HEK293 (cell line): ENCODE results near the gene PEX14.

Experiments
- CTCF ChIA-PET: fragments of 350-600 bp; formaldehyde crosslinking; extraction: SDS; loops from one replicate; lab custom pipeline; 2021; ENCODE audit warnings: antibody characterized with exemption; lab: Yijun Ruan, JAX
- POLR2A ChIA-PET: fragments of 300-600 bp; formaldehyde crosslinking; extraction: SDS; loops from one replicate; lab custom pipeline; 2020; ENCODE audit warnings: antibody characterized with exemption, inconsistent platforms; lab: Yijun Ruan, JAX
- H3K27ac ChIP-seq: fragments of 200-500 bp; sonication (Bioruptor generic); 2 replicates; pipeline ENCODE4 v1.5.1; 2014; ENCODE audit warnings: low read depth, low read length, control low read depth, inconsistent platforms; ENCODE audit errors: extremely low read depth
- H3K36me3 ChIP-seq, 2 experiments: fragments of 200-500 bp in 1 of 2; sonication (Bioruptor generic) in 1 of 2; 1 replicate in 1 of 2; 2 replicates in 1 of 2; pipeline ENCODE4 v1.5.1; 2014 to 2017; ENCODE audit warnings: inconsistent platforms in 2 of 2, low read length in 2 of 2; ENCODE audit not compliant: control insufficient read depth in 2 of 2, insufficient read depth in 1 of 2
- H3K4me1 ChIP-seq: fragments of 200-500 bp; sonication (Bioruptor generic); 2 replicates; pipeline ENCODE4 v1.5.1; 2014; ENCODE audit warnings: mild to moderate bottlenecking, low read length, inconsistent platforms; ENCODE audit not compliant: control insufficient read depth, insufficient read depth
- H3K4me3 ChIP-seq: 2 replicates; pipeline ENCODE4 v1.5.1; 2011; ENCODE audit warnings: low read depth, mild to moderate bottlenecking, control low read depth, low read length, moderate library complexity
- H3K9me3 ChIP-seq: fragments of 200-500 bp; sonication (Bioruptor generic); 2 replicates; pipeline ENCODE4 v1.5.1; 2014; ENCODE audit warnings: low read depth, low read length, inconsistent platforms; ENCODE audit not compliant: control insufficient read depth, insufficient read depth
- BCL11B ChIP-seq: fragments of 450-650 bp; formaldehyde crosslinking; IDR thresholded peaks from 2 replicates; pipeline ENCODE4 v1.5.1; 2016; ENCODE audit warnings: low read depth, missing biosample characterization, missing genetic modification characterization
- EGR2 ChIP-seq: fragments of 450-650 bp; formaldehyde crosslinking; IDR thresholded peaks from 2 replicates; pipeline ENCODE4 v1.5.1; 2016; ENCODE audit warnings: low read depth, missing biosample characterization, missing genetic modification characterization
- KLF10 ChIP-seq: fragments of 450-650 bp; IDR thresholded peaks from 2 replicates; pipeline ENCODE4 v1.5.1; 2018; ENCODE audit warnings: missing biosample characterization, mild to moderate bottlenecking, missing genetic modification characterization
- PRDM1 ChIP-seq: fragments of 450-650 bp; formaldehyde crosslinking; IDR thresholded peaks from 2 replicates; pipeline ENCODE4; 2016; ENCODE audit warnings: missing biosample characterization, missing genetic modification characterization
- ZBTB17 ChIP-seq: fragments of 450-650 bp; formaldehyde crosslinking; IDR thresholded peaks from 2 replicates; pipeline ENCODE4 v1.5.1; 2016; ENCODE audit warnings: missing biosample characterization, missing genetic modification characterization
- ZBTB20 ChIP-seq: fragments of 450-650 bp; formaldehyde crosslinking; IDR thresholded peaks from 2 replicates; pipeline ENCODE4 v1.5.1; 2016; ENCODE audit warnings: missing biosample characterization, missing genetic modification characterization
- ZBTB48 ChIP-seq: fragments of 450-650 bp; formaldehyde crosslinking; IDR thresholded peaks from 2 replicates; pipeline ENCODE4 v1.5.1; 2016; ENCODE audit warnings: missing biosample characterization, missing genetic modification characterization
- ZBTB8A ChIP-seq: fragments of 450-650 bp; formaldehyde crosslinking; IDR thresholded peaks from 2 replicates; pipeline ENCODE4 v1.5.1; 2016; ENCODE audit warnings: missing biosample characterization, missing genetic modification characterization
- ZNF114 ChIP-seq: fragments of 450-650 bp; formaldehyde crosslinking; IDR thresholded peaks from 2 replicates; pipeline ENCODE4 v1.5.0; 2017; ENCODE audit warnings: missing biosample characterization, missing genetic modification characterization
- ZNF138 ChIP-seq: fragments of 450-650 bp; formaldehyde crosslinking; IDR thresholded peaks from 2 replicates; pipeline ENCODE4 v1.5.1; 2016; ENCODE audit warnings: missing biosample characterization, missing genetic modification characterization, borderline replicate concordance
- ZNF211 ChIP-seq: fragments of 450-650 bp; formaldehyde crosslinking; IDR thresholded peaks from 2 replicates; pipeline ENCODE4 v1.5.1; 2016; ENCODE audit warnings: low read depth, missing biosample characterization, missing genetic modification characterization
- ZNF274 ChIP-seq, 2 experiments: fragments of 200-500 bp in 1 of 2; fragments of 450-650 bp in 1 of 2; sonication (Bioruptor generic) in 1 of 2; formaldehyde crosslinking in 1 of 2; IDR thresholded peaks; 2 replicates each; pipeline versions ENCODE4 v1.5.1 to v1.6.1; 2014 to 2016; ENCODE audit warnings: borderline replicate concordance in 1 of 2, inconsistent platforms in 1 of 2, low read length in 1 of 2, missing biosample characterization in 1 of 2, missing genetic modification characterization in 1 of 2
- ZNF350 ChIP-seq: fragments of 450-650 bp; formaldehyde crosslinking; IDR thresholded peaks from 2 replicates; pipeline ENCODE4 v1.5.0; 2017; ENCODE audit warnings: missing biosample characterization, mild to moderate bottlenecking, missing genetic modification characterization
- ZNF433 ChIP-seq: fragments of 450-650 bp; formaldehyde crosslinking; IDR thresholded peaks from 2 replicates; pipeline ENCODE4 v1.5.1; 2016; ENCODE audit warnings: missing biosample characterization, missing genetic modification characterization, low read depth
- ZNF529 ChIP-seq: fragments of 450-650 bp; formaldehyde crosslinking; IDR thresholded peaks from 2 replicates; pipeline ENCODE4 v1.5.1; 2017; ENCODE audit warnings: missing genetic modification characterization, missing biosample characterization; ENCODE audit not compliant: insufficient replicate concordance
- ZNF544 ChIP-seq: fragments of 450-650 bp; formaldehyde crosslinking; IDR thresholded peaks from 2 replicates; pipeline ENCODE4 v1.5.0; 2017; ENCODE audit warnings: missing biosample characterization, missing genetic modification characterization
- ZNF600 ChIP-seq: fragments of 450-650 bp; formaldehyde crosslinking; IDR thresholded peaks from 2 replicates; pipeline ENCODE4 v1.5.1; 2016; ENCODE audit warnings: missing biosample characterization, missing genetic modification characterization
- ZNF658 ChIP-seq: fragments of 450-650 bp; formaldehyde crosslinking; IDR thresholded peaks from 2 replicates; pipeline ENCODE4; 2016; ENCODE audit warnings: missing biosample characterization, missing genetic modification characterization
- ZNF830 ChIP-seq: fragments of 450-650 bp; IDR thresholded peaks from 2 replicates; pipeline ENCODE4 v1.5.0; 2018; ENCODE audit warnings: missing biosample characterization, missing genetic modification characterization, low read depth, mild to moderate bottlenecking, moderate library complexity
- ZSCAN16 ChIP-seq: fragments of 450-650 bp; formaldehyde crosslinking; IDR thresholded peaks from 2 replicates; pipeline ENCODE4 v1.5.1; 2016; ENCODE audit warnings: missing biosample characterization, missing genetic modification characterization
- TF ChIP-seq, protein P1 (sequence below): fragments of 450-650 bp; IDR thresholded peaks from 2 replicates; pipeline ENCODE4 v1.5.1; 2018; ENCODE audit warnings: missing biosample characterization, missing genetic modification characterization
- TF ChIP-seq, protein P2 (sequence below): fragments of 450-650 bp; formaldehyde crosslinking; IDR thresholded peaks from 2 replicates; pipeline ENCODE4 v1.5.1; 2017; ENCODE audit warnings: missing biosample characterization, missing genetic modification characterization
- TF ChIP-seq, protein P3 (sequence below): fragments of 450-650 bp; formaldehyde crosslinking; IDR thresholded peaks from 2 replicates; pipeline ENCODE4 v1.5.1; 2017; ENCODE audit warnings: missing biosample characterization, mild to moderate bottlenecking, missing genetic modification characterization, moderate library complexity
- TF ChIP-seq, protein P4 (sequence below): fragments of 450-650 bp; formaldehyde crosslinking; IDR thresholded peaks from 2 replicates; pipeline ENCODE4 v1.5.1; 2016; ENCODE audit warnings: missing biosample characterization, missing genetic modification characterization

The PEX14 gene

DNA sequence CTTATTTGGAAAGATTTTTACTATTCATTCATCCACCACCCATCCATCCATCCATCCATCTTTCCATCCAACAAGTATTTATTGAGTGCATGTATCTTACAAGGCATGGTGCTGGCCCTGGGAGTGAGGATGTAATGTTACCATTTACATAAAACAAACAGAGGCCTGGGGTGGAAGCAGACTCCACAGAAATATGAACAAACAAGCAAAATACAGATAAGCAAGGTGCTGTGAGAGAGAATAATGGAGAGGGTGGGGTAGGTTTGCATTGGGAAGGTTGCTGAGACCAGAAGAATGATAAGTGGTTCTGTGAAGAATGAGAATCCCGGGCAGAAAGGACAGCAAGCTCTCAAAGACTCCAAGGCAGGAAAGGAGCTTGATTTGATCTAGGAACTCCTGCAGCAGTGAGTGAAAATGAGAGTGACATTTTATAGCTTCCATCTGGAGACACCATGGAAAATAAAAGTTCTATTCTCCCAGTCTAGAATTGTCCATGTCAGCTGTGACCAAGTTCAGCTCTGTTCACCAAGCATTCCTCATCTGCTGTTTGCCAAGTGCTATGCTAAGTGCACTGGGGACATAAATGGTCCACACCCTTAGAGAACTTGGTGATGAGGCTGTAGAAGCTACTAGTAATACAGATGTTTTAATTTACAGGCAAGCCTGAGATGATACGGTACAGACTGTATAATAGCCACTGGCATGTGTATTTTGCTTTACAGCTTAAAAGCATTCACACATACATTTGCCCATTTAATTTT lies 75.3 kb downstream of the PEX14 start:
- H3K36me3 ChIP-seq = no peaks in the 10 kb centered on the region
- H3K9me3 ChIP-seq = no peaks in the 10 kb centered on the region
- peaks cover 5% of the 10 kb centered on the region; the same call in 1 of the 2 replicates for H3K4me1 ChIP-seq
- CTCF ChIA-PET = interaction anchor here (0.9 kb wide), 1 partner anchor 158 kb away, joined by 3 read pairs; no protein-coding TSS in a partner anchor
- TF ChIP-seq, protein P1, sequence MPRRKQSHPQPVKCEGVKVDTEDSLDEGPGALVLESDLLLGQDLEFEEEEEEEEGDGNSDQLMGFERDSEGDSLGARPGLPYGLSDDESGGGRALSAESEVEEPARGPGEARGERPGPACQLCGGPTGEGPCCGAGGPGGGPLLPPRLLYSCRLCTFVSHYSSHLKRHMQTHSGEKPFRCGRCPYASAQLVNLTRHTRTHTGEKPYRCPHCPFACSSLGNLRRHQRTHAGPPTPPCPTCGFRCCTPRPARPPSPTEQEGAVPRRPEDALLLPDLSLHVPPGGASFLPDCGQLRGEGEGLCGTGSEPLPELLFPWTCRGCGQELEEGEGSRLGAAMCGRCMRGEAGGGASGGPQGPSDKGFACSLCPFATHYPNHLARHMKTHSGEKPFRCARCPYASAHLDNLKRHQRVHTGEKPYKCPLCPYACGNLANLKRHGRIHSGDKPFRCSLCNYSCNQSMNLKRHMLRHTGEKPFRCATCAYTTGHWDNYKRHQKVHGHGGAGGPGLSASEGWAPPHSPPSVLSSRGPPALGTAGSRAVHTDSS (tag by site-specific recombination) = no peak
- peak; percentile 72 for TF ChIP-seq ZBTB20 (tag by site-specific recombination)
- TF ChIP-seq ZNF350 (tag by site-specific recombination) = no peak
- TF ChIP-seq ZNF433 = no peak
- peak; percentile 62; the same call in 1 of the 2 replicates for TF ChIP-seq PRDM1 (tag by site-specific recombination)
- no peak for TF ChIP-seq ZNF114
- TF ChIP-seq, protein P2, sequence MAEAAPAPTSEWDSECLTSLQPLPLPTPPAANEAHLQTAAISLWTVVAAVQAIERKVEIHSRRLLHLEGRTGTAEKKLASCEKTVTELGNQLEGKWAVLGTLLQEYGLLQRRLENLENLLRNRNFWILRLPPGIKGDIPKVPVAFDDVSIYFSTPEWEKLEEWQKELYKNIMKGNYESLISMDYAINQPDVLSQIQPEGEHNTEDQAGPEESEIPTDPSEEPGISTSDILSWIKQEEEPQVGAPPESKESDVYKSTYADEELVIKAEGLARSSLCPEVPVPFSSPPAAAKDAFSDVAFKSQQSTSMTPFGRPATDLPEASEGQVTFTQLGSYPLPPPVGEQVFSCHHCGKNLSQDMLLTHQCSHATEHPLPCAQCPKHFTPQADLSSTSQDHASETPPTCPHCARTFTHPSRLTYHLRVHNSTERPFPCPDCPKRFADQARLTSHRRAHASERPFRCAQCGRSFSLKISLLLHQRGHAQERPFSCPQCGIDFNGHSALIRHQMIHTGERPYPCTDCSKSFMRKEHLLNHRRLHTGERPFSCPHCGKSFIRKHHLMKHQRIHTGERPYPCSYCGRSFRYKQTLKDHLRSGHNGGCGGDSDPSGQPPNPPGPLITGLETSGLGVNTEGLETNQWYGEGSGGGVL (tag by site-specific recombination) = no peak
- no peak for TF ChIP-seq ZNF138 (tag by site-specific recombination)
- no peak for TF ChIP-seq KLF10 (tag by site-specific recombination)
- TF ChIP-seq, protein P3, sequence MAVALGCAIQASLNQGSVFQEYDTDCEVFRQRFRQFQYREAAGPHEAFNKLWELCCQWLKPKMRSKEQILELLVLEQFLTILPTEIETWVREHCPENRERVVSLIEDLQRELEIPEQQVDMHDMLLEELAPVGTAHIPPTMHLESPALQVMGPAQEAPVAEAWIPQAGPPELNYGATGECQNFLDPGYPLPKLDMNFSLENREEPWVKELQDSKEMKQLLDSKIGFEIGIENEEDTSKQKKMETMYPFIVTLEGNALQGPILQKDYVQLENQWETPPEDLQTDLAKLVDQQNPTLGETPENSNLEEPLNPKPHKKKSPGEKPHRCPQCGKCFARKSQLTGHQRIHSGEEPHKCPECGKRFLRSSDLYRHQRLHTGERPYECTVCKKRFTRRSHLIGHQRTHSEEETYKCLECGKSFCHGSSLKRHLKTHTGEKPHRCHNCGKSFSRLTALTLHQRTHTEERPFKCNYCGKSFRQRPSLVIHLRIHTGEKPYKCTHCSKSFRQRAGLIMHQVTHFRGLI (tag by site-specific recombination) = no peak
- no peak for TF ChIP-seq ZBTB8A (tag by site-specific recombination)
- TF ChIP-seq ZBTB17 (tag by site-specific recombination) = 0 out of 2 replicates have a peak, but pooled peaks have one; percentile 24
- TF ChIP-seq ZNF600 (tag by site-specific recombination) = 0 out of 2 replicates have a peak, but pooled peaks have one; percentile 18
- TF ChIP-seq ZNF529 (tag by site-specific recombination) = no peak
- no peak for TF ChIP-seq ZNF544
- no peak overlapping the region for H3K4me3 ChIP-seq
- H3K27ac ChIP-seq = no peak overlapping the region
- POLR2A ChIA-PET = no interaction called here

DNA sequence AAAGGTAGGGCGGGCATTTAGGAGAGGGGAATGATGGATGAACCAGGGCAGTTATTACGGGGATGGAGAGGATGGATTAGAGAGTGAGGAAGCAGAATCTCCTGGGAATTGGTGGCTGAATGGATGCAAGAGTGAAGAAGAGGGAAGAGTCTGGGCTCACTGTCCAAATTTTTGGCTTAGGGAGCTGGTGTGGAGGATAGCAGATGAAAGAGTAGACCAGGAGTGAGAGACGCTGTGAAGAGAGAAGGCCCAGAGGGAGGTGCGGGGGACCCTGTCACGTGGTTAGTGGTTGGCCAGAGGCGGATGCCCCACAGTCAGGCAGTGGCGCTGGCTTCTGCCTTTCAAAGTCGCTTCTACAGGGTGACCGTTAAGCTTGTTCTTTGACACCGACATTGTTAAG lies 78.4 kb downstream of the PEX14 start:
- no peak overlapping the region for H3K27ac ChIP-seq
- POLR2A ChIA-PET = interaction anchor here (1.0 kb wide), 1 partner anchor 16 kb away, joined by 4 read pairs; no protein-coding TSS in a partner anchor
- H3K36me3 ChIP-seq = no peaks in the 10 kb centered on the region
- no peak overlapping the region for H3K4me3 ChIP-seq
- CTCF ChIA-PET = interaction anchor here (0.7 kb wide), 1 partner anchor 25 kb away, joined by 3 read pairs; no protein-coding TSS in a partner anchor
- no peaks in the 10 kb centered on the region for H3K9me3 ChIP-seq
- H3K4me1 ChIP-seq = peaks cover 9% of the 10 kb centered on the region; the same call in 1 of the 2 replicates
- TF ChIP-seq, protein P4, sequence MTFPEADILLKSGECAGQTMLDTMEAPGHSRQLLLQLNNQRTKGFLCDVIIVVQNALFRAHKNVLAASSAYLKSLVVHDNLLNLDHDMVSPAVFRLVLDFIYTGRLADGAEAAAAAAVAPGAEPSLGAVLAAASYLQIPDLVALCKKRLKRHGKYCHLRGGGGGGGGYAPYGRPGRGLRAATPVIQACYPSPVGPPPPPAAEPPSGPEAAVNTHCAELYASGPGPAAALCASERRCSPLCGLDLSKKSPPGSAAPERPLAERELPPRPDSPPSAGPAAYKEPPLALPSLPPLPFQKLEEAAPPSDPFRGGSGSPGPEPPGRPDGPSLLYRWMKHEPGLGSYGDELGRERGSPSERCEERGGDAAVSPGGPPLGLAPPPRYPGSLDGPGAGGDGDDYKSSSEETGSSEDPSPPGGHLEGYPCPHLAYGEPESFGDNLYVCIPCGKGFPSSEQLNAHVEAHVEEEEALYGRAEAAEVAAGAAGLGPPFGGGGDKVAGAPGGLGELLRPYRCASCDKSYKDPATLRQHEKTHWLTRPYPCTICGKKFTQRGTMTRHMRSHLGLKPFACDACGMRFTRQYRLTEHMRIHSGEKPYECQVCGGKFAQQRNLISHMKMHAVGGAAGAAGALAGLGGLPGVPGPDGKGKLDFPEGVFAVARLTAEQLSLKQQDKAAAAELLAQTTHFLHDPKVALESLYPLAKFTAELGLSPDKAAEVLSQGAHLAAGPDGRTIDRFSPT = peak; percentile 13; the same call in 1 of the 2 replicates
- no peak for TF ChIP-seq ZSCAN16
- TF ChIP-seq EGR2 = no peak
- peak; percentile 53; the same call in 1 of the 2 replicates for TF ChIP-seq ZNF600 (tag by site-specific recombination)
- no peak for TF ChIP-seq BCL11B (tag by site-specific recombination)
- TF ChIP-seq ZNF658 = no peak
- TF ChIP-seq ZBTB48 (tag by site-specific recombination) = 0 out of 2 replicates have a peak, but pooled peaks have one; percentile 21
- no peak for TF ChIP-seq ZNF211
- TF ChIP-seq ZNF274 (IDR thresholded peaks at IDR 0.05; ENCODE audit: low read length) = no peak
- no peak for TF ChIP-seq ZNF274 (tag by site-specific recombination; IDR thresholded peaks at IDR 0.05; ENCODE audit: borderline replicate concordance)
- no peak for TF ChIP-seq ZNF830 (tag by site-specific recombination)
